COLO668 (cell line): Measurements from ENCODE around the gene OR6P1.

Source experiments
- DNase-seq: peaks from one replicate; lab custom pipeline; 2025; ENCODE audit not compliant: unreplicated experiment; lab: John Stamatoyannopoulos, UW

Gene OR6P1

DNA sequence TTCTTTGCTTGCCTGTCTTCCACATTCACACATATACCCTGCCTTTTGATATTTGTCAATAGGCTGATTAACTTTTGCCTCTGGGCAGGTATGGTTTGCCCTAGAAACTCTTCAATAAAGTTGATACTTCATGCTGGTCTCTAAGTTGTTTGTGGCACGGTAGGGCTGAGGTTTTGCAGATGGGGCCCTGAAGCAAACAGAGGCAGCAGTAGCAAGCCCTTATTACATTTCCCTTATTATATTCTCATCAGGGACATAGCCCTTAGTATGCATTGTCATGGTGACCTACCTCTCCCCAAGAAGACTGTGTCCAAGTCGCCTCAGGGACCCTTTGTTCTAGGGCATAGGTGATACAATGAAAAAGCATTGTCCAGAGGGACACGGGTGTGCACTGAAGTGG, at the start of gene OR6P1:
TSS of gene OR6P1 (minus strand) at position 101 of the 400 bp plus-strand sequence. CDS start 6,976 bp downstream, outside the sequence.
- DNase-seq = no peak

- no peak for DNase-seq
These were observed 43.4 kb upstream of the OR6P1 start for GRCh38 chr1:158613764-158614163.

GRCh38 chr1:158611916-158612315, 41.5 kb upstream of the OR6P1 start:
- no peak for DNase-seq

DNA sequence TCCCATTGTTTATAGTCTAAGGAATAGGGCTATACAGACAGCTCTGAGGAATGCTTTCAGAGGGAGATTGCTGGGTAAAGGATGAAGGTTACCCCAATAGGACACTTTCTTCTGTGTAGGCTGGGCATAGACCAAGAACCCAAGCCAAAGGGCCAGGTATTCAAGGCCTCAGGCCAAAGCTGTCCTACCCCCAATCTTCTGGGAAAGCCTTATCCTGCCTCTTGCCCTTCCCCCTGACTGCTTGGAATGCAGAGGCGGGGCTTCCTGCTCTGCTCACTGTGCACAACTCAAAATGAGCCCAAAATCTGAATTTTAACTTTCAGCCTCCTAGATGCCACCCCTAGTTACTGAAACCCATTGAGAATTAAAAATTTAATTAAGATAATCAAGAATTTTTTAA, 36.9 kb upstream of the OR6P1 start:
- DNase-seq = no peak

DNA sequence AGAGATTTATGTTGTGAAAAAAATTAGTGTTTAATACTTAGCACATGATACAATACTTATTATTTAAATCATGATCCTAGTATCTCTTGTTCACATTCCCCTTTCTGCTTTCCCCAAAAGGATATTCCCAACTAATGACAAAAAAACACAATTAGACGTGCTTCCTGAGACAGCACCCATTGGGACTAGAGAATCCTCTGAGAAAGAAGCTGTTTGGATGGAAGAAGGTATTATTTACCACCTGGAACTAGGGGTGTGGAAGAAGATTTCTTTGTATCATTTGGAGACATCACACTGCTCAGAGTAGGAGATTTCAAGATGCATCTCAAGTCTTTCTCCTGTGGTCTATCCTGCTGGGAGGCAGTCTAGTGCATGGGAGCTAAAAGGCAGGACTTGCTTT, 34.6 kb upstream of the OR6P1 start, which contains the start of gene OR10Z1:
TSS of gene OR10Z1 (plus strand) at position 301 of the 400 bp plus-strand sequence. CDS start 1,171 bp downstream, outside the sequence.
- DNase-seq = no peak

DNA sequence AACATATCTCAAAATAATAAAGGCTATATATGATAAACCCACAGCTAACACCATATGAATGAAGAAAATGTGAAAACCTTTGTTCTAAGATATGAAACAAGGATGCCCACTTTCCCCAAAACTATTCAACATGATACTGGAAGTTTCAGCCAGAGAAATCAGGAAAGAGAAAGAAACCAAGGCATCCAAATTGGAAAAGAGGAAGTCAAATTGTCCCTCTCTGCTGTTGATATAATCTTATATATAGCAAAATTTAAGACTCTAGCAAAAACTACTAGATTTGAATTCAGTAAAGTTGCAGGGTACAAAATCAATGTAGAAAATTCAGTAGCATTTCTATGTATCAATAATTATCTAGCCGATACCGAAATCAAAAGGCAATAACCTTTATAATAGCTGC, 30.4 kb upstream of the OR6P1 start:
- DNase-seq = no peak

DNA sequence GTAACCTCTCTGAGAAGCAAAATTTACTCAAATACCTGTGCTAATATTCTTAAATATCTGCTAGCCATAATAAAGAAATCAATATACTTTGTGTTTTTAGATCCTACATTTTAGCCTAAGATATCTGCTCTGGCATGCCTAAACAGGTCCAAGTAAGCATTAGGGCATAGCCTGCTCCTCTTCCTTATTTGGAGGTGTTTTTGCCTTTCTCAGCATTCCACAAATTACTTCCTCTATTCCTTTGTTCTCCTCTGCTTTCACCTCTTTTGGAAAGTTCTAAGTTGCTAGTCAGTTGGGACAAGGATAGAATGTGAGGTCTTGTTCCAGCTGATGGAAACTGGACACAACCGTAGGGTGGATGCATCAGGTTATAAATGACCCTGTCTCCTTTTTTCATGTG, 16.6 kb upstream of the OR6P1 start:
- no peak for DNase-seq

- no peak for DNase-seq
These were observed 13.6 kb upstream of the OR6P1 start for GRCh38 chr1:158583962-158584361.

GRCh38 chr1:158579733-158580132, 9.4 kb upstream of the OR6P1 start, which contains the start of gene OR10X1:
TSS of gene OR10X1 (minus strand) at chr1:158579899. CDS start at chr1:158579899, 0 bp downstream.
- DNase-seq = no peak

DNA sequence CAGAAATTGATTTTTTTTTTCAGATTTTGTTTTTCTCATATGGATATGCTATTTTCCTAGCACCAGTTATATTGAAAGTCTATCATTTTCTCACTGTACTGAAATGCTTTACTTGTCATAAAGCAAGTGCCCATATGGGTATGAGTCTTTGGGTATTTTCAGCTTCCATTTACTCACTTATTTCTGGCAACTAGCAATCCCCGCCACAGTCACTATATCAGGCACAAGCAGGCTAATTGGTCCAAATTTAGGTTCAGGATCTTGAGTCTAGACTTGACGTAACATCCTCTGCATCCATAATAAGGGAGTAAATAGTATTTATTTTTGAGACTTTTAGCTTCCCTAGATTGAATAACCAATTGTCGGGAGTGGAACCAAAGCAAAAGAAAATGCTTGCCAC, 7.2 kb upstream of the OR6P1 start:
- no peak for DNase-seq

DNA sequence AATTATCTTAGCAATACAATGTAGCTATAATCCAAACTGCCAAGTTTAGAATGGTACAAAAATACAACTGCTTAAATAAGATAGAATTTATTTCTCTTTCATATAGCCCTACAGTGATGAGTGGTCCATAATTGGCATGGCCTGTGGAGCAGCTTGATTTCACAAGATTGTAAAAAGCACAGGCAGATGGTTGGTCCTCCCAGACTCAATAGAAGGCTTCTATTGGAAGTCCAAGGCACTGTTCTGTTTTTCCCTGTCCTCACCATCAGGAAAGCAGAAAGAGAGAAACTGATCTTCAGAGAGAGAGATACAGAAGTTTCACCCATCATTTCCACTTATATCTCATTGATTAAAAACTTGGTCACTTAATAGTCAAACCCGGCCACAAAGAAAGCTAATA, 1.8 kb upstream of the OR6P1 start:
- no peak for DNase-seq

GRCh38 chr1:158564608-158565007, 5.8 kb downstream of the OR6P1 start:
- DNase-seq = no peak

DNA sequence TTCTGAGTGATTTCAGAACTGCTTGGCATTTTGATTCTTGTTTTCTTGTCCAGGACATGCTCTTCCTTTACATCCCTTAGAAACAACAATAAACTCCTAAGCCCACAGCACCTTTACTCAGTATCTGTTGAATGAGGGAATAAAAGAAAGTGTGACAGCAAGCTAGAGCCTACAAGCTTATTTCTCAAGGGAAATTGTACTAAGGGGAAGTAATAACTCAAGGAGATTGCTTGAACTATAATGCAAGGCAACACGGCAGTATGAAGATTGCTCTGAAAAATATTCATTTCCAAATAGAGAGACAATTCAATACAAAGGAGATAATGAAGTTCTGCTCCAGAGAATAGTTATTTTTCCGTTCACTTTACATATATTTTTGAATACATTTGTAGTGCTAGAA, 6.5 kb downstream of the OR6P1 start:
- no peak for DNase-seq

DNA sequence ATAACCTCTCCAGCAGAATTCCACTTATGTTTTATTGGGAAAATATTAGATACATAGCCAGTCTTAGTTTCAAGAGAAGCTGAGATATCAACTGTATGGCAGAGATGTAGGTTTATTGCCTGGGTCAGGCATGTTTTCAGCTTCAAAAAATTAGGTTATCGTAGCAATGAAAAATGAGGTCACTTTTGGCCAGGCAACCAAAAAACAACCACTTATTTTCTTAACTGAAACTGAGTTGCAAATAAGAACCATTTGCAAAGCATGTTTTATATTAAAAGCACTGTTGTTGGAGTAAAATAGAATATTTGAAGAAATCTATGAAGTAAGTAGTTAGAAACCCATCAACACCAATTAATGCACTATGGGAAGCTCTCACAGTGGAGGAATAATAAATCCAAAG, 10.7 kb downstream of the OR6P1 start:
- DNase-seq = no peak

- no peak for DNase-seq
These were observed 16.0 kb downstream of the OR6P1 start, which contains the start of gene OR6Y1 for GRCh38 chr1:158554352-158554751. TSS of gene OR6Y1 (minus strand) at chr1:158554405. CDS start at chr1:158548105, 6,300 bp downstream.

- DNase-seq = no peak
These were observed 18.1 kb downstream of the OR6P1 start for GRCh38 chr1:158552296-158552695.

DNA sequence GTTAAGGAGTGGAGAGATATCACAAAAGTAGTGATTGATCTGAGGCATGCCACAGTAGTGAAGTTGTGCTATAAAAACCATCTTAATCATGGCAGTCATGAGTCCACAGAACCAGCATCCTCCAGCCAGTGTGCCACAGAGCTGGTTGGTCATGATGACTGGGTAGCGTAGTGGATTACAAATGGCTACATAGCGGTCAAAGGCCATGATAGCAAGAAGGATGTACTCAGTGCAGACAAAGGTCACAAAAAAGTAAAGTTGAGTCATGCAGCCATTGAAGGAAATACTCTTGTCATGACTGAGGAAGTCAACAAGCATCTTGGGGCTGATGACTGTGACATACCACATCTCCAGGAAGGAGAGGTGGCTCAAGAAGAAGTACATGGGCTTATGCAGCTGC, 22.8 kb downstream of the OR6P1 start:
- no peak for DNase-seq

DNA sequence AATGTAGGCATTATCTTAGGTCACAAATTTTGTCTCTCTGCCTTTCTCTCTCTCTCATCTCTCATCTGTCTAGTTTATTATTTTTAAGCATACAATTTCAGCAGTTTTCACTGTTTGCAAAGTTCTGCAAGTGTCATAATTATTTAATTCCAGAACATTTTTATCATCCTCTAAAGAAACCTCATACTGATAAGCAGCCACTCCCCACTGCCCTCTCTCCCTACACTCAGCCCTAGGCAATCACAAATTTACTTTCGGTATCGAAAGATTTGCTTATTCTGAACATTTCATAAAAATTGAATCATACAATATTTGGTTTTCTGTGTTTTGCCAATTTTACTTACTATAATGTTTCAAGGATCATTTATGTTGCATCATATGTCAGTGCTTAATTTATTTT, 32.8 kb downstream of the OR6P1 start:
- DNase-seq = no peak

- no peak for DNase-seq
These were observed 35.9 kb downstream of the OR6P1 start for GRCh38 chr1:158534496-158534895.

- DNase-seq = peak; percentile 29
These were observed 43.1 kb downstream of the OR6P1 start for GRCh38 chr1:158527190-158527815.

- no peak for DNase-seq
These were observed 48.7 kb downstream of the OR6P1 start for GRCh38 chr1:158521666-158522058.

DNA sequence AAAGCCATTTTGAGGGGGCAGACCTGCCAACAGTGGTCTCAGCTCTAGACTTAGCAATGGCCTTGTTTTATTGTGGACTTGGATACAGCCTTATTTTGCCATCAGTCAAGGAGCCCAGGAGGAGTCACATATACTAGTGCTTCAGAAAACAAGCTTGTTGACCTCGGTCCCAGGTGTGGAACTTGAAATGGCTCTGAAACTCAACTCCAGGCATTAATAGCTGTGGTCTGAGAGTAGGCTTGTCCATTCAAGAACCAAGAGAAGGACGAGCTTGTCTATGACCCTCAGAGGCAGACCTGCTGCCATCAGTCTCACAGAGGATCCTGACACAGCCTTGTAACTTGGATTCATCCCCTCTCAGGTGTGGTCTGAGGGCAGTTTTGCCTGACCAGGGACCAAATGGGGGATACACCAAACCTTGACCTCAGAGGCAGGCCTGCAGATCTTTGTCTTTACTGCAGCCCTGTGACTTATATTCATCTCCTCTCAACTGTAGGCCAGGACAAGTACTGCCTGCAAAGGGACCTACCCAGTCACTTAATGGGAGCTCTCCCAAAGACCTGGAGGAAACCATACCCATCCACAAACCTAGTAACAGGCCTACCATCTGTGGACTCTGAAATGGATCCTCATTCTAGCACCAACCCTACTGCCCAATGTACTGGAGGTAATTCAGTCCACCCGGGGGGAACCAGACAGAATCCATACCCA, 49.3 kb downstream of the OR6P1 start:
- DNase-seq = no peak
